Mesenchymal stem cell (in vitro differentiated cells and primary cell): ENCODE measurements around the gene PID1. TPM values are rescaled to one million over a fixed set of nuclear protein-coding genes. Genes with fewer than 3 reads are reported as not detected.

Source experiments
- DNase-seq: peaks from one replicate; pipeline ENCODE4 v3.0.0-alpha.2; 2013
- H2AFZ ChIP-seq: one replicate; pipeline ENCODE4 v1.6.1; 2013; ENCODE audit warnings: low read depth, mild to moderate bottlenecking, control low read depth, inconsistent platforms, low read length, moderate library complexity
- H2AK5ac ChIP-seq: 2 replicates; pipeline ENCODE4 v1.6.1; 2013; ENCODE audit warnings: low read length, moderate library complexity, mild to moderate bottlenecking, inconsistent platforms; ENCODE audit not compliant: severe bottlenecking
- H2BK120ac ChIP-seq: one replicate; pipeline ENCODE4 v1.6.1; 2013; ENCODE audit warnings: low read depth, mild to moderate bottlenecking, inconsistent platforms, low read length, moderate library complexity
- H2BK12ac ChIP-seq, 2 experiments: one replicate each; pipeline ENCODE4 v1.6.1; 2013; ENCODE audit warnings: inconsistent platforms in 2 of 2, low read length in 2 of 2, mild to moderate bottlenecking in 2 of 2, moderate library complexity in 2 of 2, control low read depth in 1 of 2
- H2BK15ac ChIP-seq: one replicate; pipeline ENCODE4 v1.6.1; 2013; ENCODE audit warnings: mild to moderate bottlenecking, low read depth, inconsistent platforms; ENCODE audit not compliant: poor library complexity, severe bottlenecking
- H2BK5ac ChIP-seq: 2 replicates; pipeline ENCODE4 v1.6.1; 2013; ENCODE audit warnings: low read depth, mild to moderate bottlenecking, low read length, control low read depth, inconsistent platforms; ENCODE audit not compliant: poor library complexity, severe bottlenecking
- H3K14ac ChIP-seq, 2 experiments: one replicate each; pipeline ENCODE4 v1.6.1; 2013; ENCODE audit warnings: inconsistent platforms in 2 of 2, low read length in 2 of 2, control low read depth in 1 of 2, mild to moderate bottlenecking in 1 of 2, moderate library complexity in 1 of 2
- H3K18ac ChIP-seq, 2 experiments: one replicate each; pipeline ENCODE4 v1.6.1; 2013; ENCODE audit warnings: inconsistent platforms in 2 of 2, low read length in 2 of 2, control low read depth in 1 of 2, low read depth in 1 of 2, mild to moderate bottlenecking in 1 of 2
- H3K23ac ChIP-seq, 2 experiments: one replicate each; pipeline ENCODE4 v1.6.1; 2013; ENCODE audit warnings: inconsistent platforms in 2 of 2, low read length in 2 of 2, mild to moderate bottlenecking in 2 of 2, moderate library complexity in 2 of 2, control low read depth in 1 of 2
- H3K27ac ChIP-seq: 2 replicates; pipeline ENCODE4 v1.5.1; 2013; ENCODE audit warnings: mild to moderate bottlenecking, moderate library complexity, low read length, control low read depth, inconsistent platforms; ENCODE audit not compliant: poor library complexity, severe bottlenecking
- H3K27me3 ChIP-seq, 2 experiments: 2 replicates each; pipeline versions ENCODE4 v1.6.1 to v1.7.0; 2013; ENCODE audit warnings: low read length in 2 of 2, mild to moderate bottlenecking in 2 of 2, moderate library complexity in 2 of 2, control low read depth in 1 of 2, inconsistent platforms in 1 of 2; ENCODE audit not compliant: control insufficient read depth in 1 of 2, insufficient read depth in 1 of 2
- H3K36me3 ChIP-seq, 2 experiments: 2 replicates each; pipeline versions ENCODE4 v1.6.1 to v1.7.0; 2013; ENCODE audit warnings: low read length in 2 of 2, control low read depth in 1 of 2, inconsistent platforms in 1 of 2, low read depth in 1 of 2, mild to moderate bottlenecking in 1 of 2; ENCODE audit not compliant: insufficient read depth in 2 of 2, control insufficient read depth in 1 of 2
- H3K4ac ChIP-seq, 2 experiments: one replicate each; pipeline ENCODE4 v1.6.1; 2013; ENCODE audit warnings: inconsistent platforms in 2 of 2, low read length in 2 of 2, mild to moderate bottlenecking in 2 of 2, moderate library complexity in 2 of 2, control low read depth in 1 of 2, low read depth in 1 of 2
- H3K4me1 ChIP-seq: 2 replicates; pipeline ENCODE4 v1.6.1; 2013; ENCODE audit warnings: low read depth, low read length, control low read depth; ENCODE audit not compliant: control insufficient read depth, insufficient read depth
- H3K4me2 ChIP-seq: 2 replicates; pipeline ENCODE4 v1.6.1; 2013; ENCODE audit warnings: low read length, mild to moderate bottlenecking, inconsistent platforms; ENCODE audit not compliant: poor library complexity, severe bottlenecking
- H3K4me3 ChIP-seq, 2 experiments: 2 replicates each; pipeline versions ENCODE4 v1.5.1 to v1.7.0; 2013; ENCODE audit warnings: low read length in 2 of 2, mild to moderate bottlenecking in 2 of 2, control low read depth in 1 of 2, low read depth in 1 of 2; ENCODE audit not compliant: insufficient read depth in 1 of 2
- H3K79me1 ChIP-seq: replicated peaks from 2 replicates; pipeline ENCODE4 v1.6.1; 2013; ENCODE audit warnings: mild to moderate bottlenecking, control low read depth, low read length, inconsistent platforms; ENCODE audit not compliant: poor library complexity, severe bottlenecking
- H3K9ac ChIP-seq: 2 replicates; pipeline ENCODE4 v1.7.0; 2013; ENCODE audit warnings: mild to moderate bottlenecking, low read length, moderate library complexity
- H3K9me3 ChIP-seq: 2 replicates; pipeline ENCODE4 v1.7.0; 2013; ENCODE audit warnings: mild to moderate bottlenecking, low read length; ENCODE audit not compliant: control insufficient read depth
- H4K8ac ChIP-seq: one replicate; pipeline ENCODE4 v1.6.1; 2013; ENCODE audit warnings: inconsistent platforms, mild to moderate bottlenecking, low read length, moderate library complexity
- H4K91ac ChIP-seq: one replicate; pipeline ENCODE4 v1.6.1; 2013; ENCODE audit warnings: mild to moderate bottlenecking, low read length, inconsistent platforms
- WGBS: methylation state at CpG from one replicate; pipeline ENCODE4 v1.1.7; 2013; ENCODE audit warnings: mixed read lengths; 5-methylcytosine and 5-hydroxymethylcytosine counted together
- small RNA-seq: library from polyadenylated mRNA; stranded (forward); fragments of <200 nt; extraction: miRNeasy Mini kit (QIAGEN cat#:217004); gene quantifications from one replicate; pipeline ENCODE3, GENCODE V24; 2013; ENCODE audit warnings: low read depth

PID1 gene

DNA sequence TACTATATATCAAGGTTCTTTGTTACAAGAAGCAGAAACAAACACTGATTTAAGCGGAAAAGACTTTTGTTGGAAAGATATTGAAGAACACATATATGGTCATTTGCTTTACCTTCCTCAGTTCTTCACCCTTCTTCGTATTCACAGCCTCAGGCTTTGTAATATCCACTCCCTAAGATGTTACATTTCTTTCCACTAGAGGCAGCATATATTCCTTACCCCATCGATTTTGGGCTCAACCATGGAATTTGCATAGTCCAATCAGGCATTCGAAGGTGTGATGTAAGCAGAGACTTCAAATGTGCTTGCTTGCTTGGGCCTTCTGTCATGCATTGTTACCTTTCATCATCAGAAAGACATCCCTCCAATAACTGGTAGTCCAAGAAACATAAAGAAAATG, 287.4 kb downstream of the PID1 start:
- 64% methylated on average over 3 of the region's 4 CpGs for WGBS
- no peak overlapping the region for H3K9ac ChIP-seq
- peaks cover 39% of the 10 kb centered on the region for H3K9me3 ChIP-seq
- no peak overlapping the region for H4K8ac ChIP-seq
- H4K91ac ChIP-seq, result no peak overlapping the region
- H2BK120ac ChIP-seq, result no peak overlapping the region
- no peak overlapping the region for H2AFZ ChIP-seq
- no peak overlapping the region for H3K14ac ChIP-seq
- H2BK12ac ChIP-seq, result no peak overlapping the region
- H3K18ac ChIP-seq, result no peak overlapping the region
- H2BK15ac ChIP-seq, result no peak overlapping the region
- no peak overlapping the region for H2AK5ac ChIP-seq
- H3K4me3 ChIP-seq, result no peak overlapping the region
- no peaks in the 10 kb centered on the region for H3K27me3 ChIP-seq
- H3K36me3 ChIP-seq, result no peaks in the 10 kb centered on the region
- no peak overlapping the region for H3K27ac ChIP-seq
- H2BK5ac ChIP-seq, result no peak overlapping the region
- H3K79me1 ChIP-seq, result no peaks in the 10 kb centered on the region
- no peaks in the 10 kb centered on the region for H3K4me1 ChIP-seq
- H3K4me2 ChIP-seq, result no peak overlapping the region
- no peak overlapping the region for H3K4ac ChIP-seq
- no peak for DNase-seq
- H3K23ac ChIP-seq, result no peak overlapping the region

DNA sequence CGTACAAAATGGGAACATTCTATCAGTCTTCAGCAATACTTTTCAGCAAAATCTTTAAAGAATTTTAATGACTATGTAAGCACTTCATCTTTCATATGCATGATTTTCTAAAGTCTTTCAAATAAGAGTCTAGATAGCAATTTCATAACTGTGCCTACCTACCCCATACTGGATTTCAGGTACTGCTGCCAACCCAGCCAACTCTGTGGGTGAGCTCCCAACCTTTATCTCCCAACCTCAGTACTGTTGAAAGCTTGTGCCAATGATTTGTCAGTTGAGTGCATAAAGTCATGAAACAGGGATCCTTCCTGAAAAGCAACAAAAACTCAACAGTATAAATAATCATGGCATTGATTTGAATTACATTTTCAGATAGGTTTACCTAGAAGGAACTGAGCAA, 296.9 kb downstream of the PID1 start:
- no CpG with 5 or more reads among the region's 1 CpG for WGBS
- Histone ChIP-seq H4K8ac (no peak overlapping the region), H3K9ac (no peak overlapping the region), H3K4ac (no peak overlapping the region), H2BK120ac (no peak overlapping the region), H3K14ac (no peak overlapping the region), H4K91ac (no peak overlapping the region), H3K23ac (no peak overlapping the region), H3K18ac (no peak overlapping the region), H2BK5ac (no peak overlapping the region), H3K36me3 (no peaks in the 10 kb centered on the region), H3K27me3 (no peaks in the 10 kb centered on the region), H3K79me1 (no peaks in the 10 kb centered on the region), H3K4me2 (no peak overlapping the region), H2AK5ac (no peak overlapping the region), H3K4me1 (no peaks in the 10 kb centered on the region), H2BK15ac (no peak overlapping the region), H2AFZ (no peak overlapping the region), H3K9me3 (peaks cover 4% of the 10 kb centered on the region), H3K27ac (no peak overlapping the region), H2BK12ac (no peak overlapping the region), H3K4me3 (no peak overlapping the region)
- DNase-seq, result no peak

Small RNA genes lying within 50 kb of the gene (small RNA-seq; reads per million reads assigned to genes)
- not detected for gene RN7SKP283
